Left colon (tissue), 2 donors: ENCODE data around the gene YIF1A. TPM values are rescaled to one million over a fixed set of nuclear protein-coding genes. Genes with fewer than 3 reads are reported as not detected.

ENCODE experiments used
- ATAC-seq: fragments of 200-7000 bp; cut with Tn5 transposase; one replicate; pipeline ENCODE4 v1.9.1; 2020; ENCODE audit warnings: mild to moderate bottlenecking, moderate library complexity
- DNase-seq, 2 donors: peaks; one replicate each; pipeline ENCODE4 v3.0.0-alpha.2; 2020
- intact Hi-C, 2 donors: fragments of 100-400 bp; cut with DNase I in 1 of 2; cut with micrococcal nuclease in 1 of 2; formaldehyde crosslinking; loops; one replicate each; pipeline versions ENCODE4 v1.11.2 to v1.14.0; 2022; cut with DNase I, micrococcal nuclease
- total RNA-seq, 2 donors: library from RNA; stranded (reverse); fragmentation: NEBNext Ultra II Directional; extraction: Animal tissue kit (Norgen Biotek cat#: 25700); gene quantifications; one replicate each; pipeline ENCODE4 v1.2.1, GENCODE V29; 2021
- donor health status: DM: no; HTN: no; CAD: no.
- donor health status: DM: yes; HTN: yes; CAD: no.

The YIF1A gene
- total RNA-seq, 2 donors from 2014 or later, result 87.8 to 101 TPM

GRCh38 chr11:66291303-66291705 lies 2.4 kb upstream of the YIF1A start:
- intact Hi-C loops, result no loop called here
- DNase-seq, result no peak
- ATAC-seq, result no peak

- intact Hi-C loops, result no loop called here
- DNase-seq (no peak), ATAC-seq (no peak)
Measured at GRCh38 chr11:66290330-66290621, 1.3 kb upstream of the YIF1A start.

- DNase-seq, result peak; percentile 76 to 84
- intact Hi-C loops, result no loop called here
- peak; percentile 43 for ATAC-seq
Measured at GRCh38 chr11:66289548-66290329, 796 bp upstream of the YIF1A start.

GRCh38 chr11:66287889-66288670 lies 863 bp downstream of the YIF1A start:
- intact Hi-C loops, result no loop called here
- no peak for DNase-seq
- peak; percentile 10 for ATAC-seq

GRCh38 chr11:66287211-66287888 lies 1.6 kb downstream of the YIF1A start:
- DNase-seq, result no peak
- ATAC-seq, result no peak
- intact Hi-C loops, result no loop called here

- no peak for DNase-seq
- ATAC-seq, result no peak
- intact Hi-C loops, result no loop called here
Measured at GRCh38 chr11:66286699-66287098, 2.2 kb downstream of the YIF1A start.

- DNase-seq (no peak), ATAC-seq (no peak)
- intact Hi-C loops, result no loop called here
Measured at GRCh38 chr11:66285250-66285947, 3.5 kb downstream of the YIF1A start.

- ATAC-seq, result no peak
- intact Hi-C loops, result loop anchor here in 1 of 2 donors (5.0 kb wide), 1 partner anchor 62 kb away; no protein-coding TSS in a partner anchor
- DNase-seq, result no peak
Measured at GRCh38 chr11:66284526-66285078, 4.3 kb downstream of the YIF1A start.

- intact Hi-C loops, result loop anchor here in 1 of 2 donors (5.0 kb wide), 1 partner anchor 61 kb away; no protein-coding TSS in a partner anchor
- peak in 1 of 2 donors; percentile 6 for DNase-seq
Measured at GRCh38 chr11:66283461-66284105, 5.4 kb downstream of the YIF1A start.

GRCh38 chr11:66282468-66283455 lies 6.2 kb downstream of the YIF1A start:
- intact Hi-C loops, result loop anchor here in 1 of 2 donors (5.0 kb wide), 1 partner anchor 60 kb away; no protein-coding TSS in a partner anchor

More at GRCh38 chr11:66283461-66284105, 5.4 kb downstream of the YIF1A start:
- ATAC-seq, result no peak

GRCh38 chr11:66281776-66282467 lies 7.0 kb downstream of the YIF1A start:
- DNase-seq (peak in 1 of 2 donors; percentile 8), ATAC-seq (no peak)
- intact Hi-C loops, result loop anchor here in 1 of 2 donors (5.0 kb wide), 1 partner anchor 60 kb away; no protein-coding TSS in a partner anchor

More at GRCh38 chr11:66282468-66283455, 6.2 kb downstream of the YIF1A start:
- DNase-seq (peak; percentile 98 to 100), ATAC-seq (peak; percentile 82)

- DNase-seq (no peak), ATAC-seq (no peak)
- intact Hi-C loops, result loop anchor here in 1 of 2 donors (5.0 kb wide), 1 partner anchor 59 kb away; no protein-coding TSS in a partner anchor
Measured at GRCh38 chr11:66281001-66281400, 7.9 kb downstream of the YIF1A start.

- DNase-seq (peak in 1 of 2 donors; percentile 25), ATAC-seq (no peak)
- intact Hi-C loops, result loop anchor here in 1 of 2 donors (5.0 kb wide), 1 partner anchor 58 kb away; no protein-coding TSS in a partner anchor
Measured at GRCh38 chr11:66280428-66280827, 8.5 kb downstream of the YIF1A start.

GRCh38 chr11:66279092-66279734 lies 9.7 kb downstream of the YIF1A start:
- DNase-seq (no peak), ATAC-seq (no peak)
- intact Hi-C loops, result no loop called here

GRCh38 chr11:66278363-66279091 lies 10.4 kb downstream of the YIF1A start:
- intact Hi-C loops, result no loop called here
- no peak for DNase-seq
- no peak for ATAC-seq
